AG04449 (cell line): Measurements from ENCODE around the gene LARP4.
A peak's percentile ranks its signal among the peaks of the same experiment; 100 is the strongest.
"Not testable (repeated sequence)": the region's sequence is repeated elsewhere in the genome, so short reads cannot be mapped to it uniquely, and the experiment has no call there.

ENCODE experiments used
- CTCF ChIA-PET: fragments of 350-600 bp; formaldehyde crosslinking; extraction: SDS; loops from one replicate; lab custom pipeline; 2021; ENCODE audit warnings: antibody characterized with exemption; lab: Yijun Ruan, JAX
- POLR2A ChIA-PET: fragments of 400-600, 350-600 bp; formaldehyde crosslinking; extraction: SDS; loops from one replicate; lab custom pipeline; 2020; ENCODE audit warnings: antibody characterized with exemption, inconsistent platforms; lab: Yijun Ruan, JAX
- DNase-seq: peaks from one replicate; pipeline ENCODE4 v3.0.0-alpha.2; 2010; ENCODE audit warnings: low read depth, low spot score
- H3K4me3 ChIP-seq: 2 replicates; pipeline ENCODE4 v1.5.1; 2011; ENCODE audit warnings: low read depth, mild to moderate bottlenecking, control low read depth, low read length
- CTCF ChIP-seq: IDR thresholded peaks from one replicate; pipeline ENCODE4 v1.5.1; 2011; ENCODE audit warnings: mild to moderate bottlenecking, moderate library complexity, low read length, control low read depth, inconsistent platforms; ENCODE audit not compliant: insufficient read depth; ENCODE audit errors: missing control alignments

The LARP4 gene

GRCh38 chr12:50380761-50381325, 19.8 kb upstream of the LARP4 start:
- no peak overlapping the region for H3K4me3 ChIP-seq
- POLR2A ChIA-PET: no interaction called here
- CTCF ChIA-PET: interaction anchor here (1.2 kb wide), 1 partner anchor 17 kb away, joined by 4 read pairs; no protein-coding TSS in a partner anchor
- no peak for TF ChIP-seq CTCF
- no peak for DNase-seq

- ChIA-PET POLR2A (no interaction called here), CTCF (no interaction called here)
- no peak for DNase-seq
- no peak for TF ChIP-seq CTCF
- no peak overlapping the region for H3K4me3 ChIP-seq
These were observed 13.2 kb upstream of the LARP4 start for GRCh38 chr12:50387487-50387886.

- TF ChIP-seq CTCF: no peak
- ChIA-PET POLR2A (no interaction called here), CTCF (no interaction called here)
- no peak for DNase-seq
- no peak overlapping the region for H3K4me3 ChIP-seq
These were observed 12.7 kb upstream of the LARP4 start for GRCh38 chr12:50387972-50388478.

- DNase-seq, POLR2A ChIA-PET, H3K4me3 ChIP-seq: not testable (repeated sequence)
- CTCF ChIA-PET: interaction anchor here (1.1 kb wide), 1 partner anchor 11 kb away, joined by 4 read pairs; the partner anchor contains the start of gene LARP4
These were observed 11.9 kb upstream of the LARP4 start for GRCh38 chr12:50388793-50389192.

- ChIA-PET CTCF (interaction anchor here (0.9 to 1.3 kb wide), 3 partner anchors 75 to 319 kb away, joined by 3 to 4 read pairs (median 3); partner anchors contain the start of gene COX14), POLR2A (interaction anchor here (1.1 kb wide), 1 partner anchor 11 kb away, joined by 3 read pairs; the partner anchor contains the start of gene LARP4)
- TF ChIP-seq CTCF: no peak
- H3K4me3 ChIP-seq: no peak overlapping the region
- peak; percentile 75 for DNase-seq
These were observed 10.4 kb upstream of the LARP4 start for GRCh38 chr12:50390316-50390741.

- DNase-seq: no peak
- TF ChIP-seq CTCF: no peak
- POLR2A ChIA-PET: no interaction called here
- CTCF ChIA-PET: interaction anchor here (1.4 kb wide), 1 partner anchor 284 kb away, joined by 4 read pairs; no protein-coding TSS in a partner anchor
- H3K4me3 ChIP-seq: no peak overlapping the region
These were observed 6.1 kb upstream of the LARP4 start for GRCh38 chr12:50394469-50395029.
